ENCODE data around the gene MESP1. TPM values are rescaled to one million over a fixed set of nuclear protein-coding genes. Genes with fewer than 3 reads are reported as not detected.
A peak's percentile ranks its signal among the peaks of the same experiment; 100 is the strongest.

The MESP1 gene
- total RNA-seq, 4 donors from 2014 or later, result 3.5 to 10.5 (median 6.2) TPM

- no peak for DNase-seq (ENCODE audit: low spot score in 2 of 2)
- Histone ChIP-seq H3K9me3 (no peaks in the 10 kb centered on the region), H3K27me3 (no peaks in the 10 kb centered on the region), H3K4me1 (no peaks in the 10 kb centered on the region), H3K27ac (no peak overlapping the region), H3K4me3 (no peak overlapping the region), H3K36me3 (no peaks in the 10 kb centered on the region)
- WGBS, 2 donors, result 55 to 66% methylated on average over 4 of the region's 4 CpGs
- TF ChIP-seq EP300 (IDR thresholded peaks at IDR 0.05), result no peak
- no peak for TF ChIP-seq CTCF (IDR thresholded peaks at IDR 0.05)
- no peak for TF ChIP-seq POLR2A (IDR thresholded peaks at IDR 0.05)
Measured at GRCh38 chr15:89735773-89736172, 15.3 kb downstream of the MESP1 start.

GRCh38 chr15:89732451-89733172, 18.4 kb downstream of the MESP1 start:
- Histone ChIP-seq H3K36me3 (no peaks in the 10 kb centered on the region), H3K4me1 (peaks cover 0 to 6% (median 0%) of the 10 kb centered on the region in 4 donors), H3K9me3 (no peaks in the 10 kb centered on the region), H3K4me3 (no peak overlapping the region), H3K27me3 (no peaks in the 10 kb centered on the region), H3K27ac (no peak overlapping the region)
- WGBS, 2 donors, result 39 to 43% methylated on average over 8 of the region's 8 CpGs
- TF ChIP-seq POLR2A (IDR thresholded peaks at IDR 0.05), result no peak
- no peak for TF ChIP-seq CTCF (IDR thresholded peaks at IDR 0.05)
- no peak for TF ChIP-seq EP300 (IDR thresholded peaks at IDR 0.05)
- DNase-seq (ENCODE audit: low spot score in 2 of 2), result no peak

- no peaks in the 10 kb centered on the region for H3K9me3 ChIP-seq
- TF ChIP-seq EP300 (IDR thresholded peaks at IDR 0.05) (no peak), POLR2A (IDR thresholded peaks at IDR 0.05) (no peak), CTCF (IDR thresholded peaks at IDR 0.05) (no peak)
- WGBS, 2 donors, result 79 to 100% methylated on average over 1 to 5 of the region's 5 CpGs
Measured at GRCh38 chr15:89731275-89731674, 19.8 kb downstream of the MESP1 start.

GRCh38 chr15:89728254-89728653, 22.8 kb downstream of the MESP1 start:
- Histone ChIP-seq H3K4me1 (peaks cover 0 to 6% (median 0%) of the 10 kb centered on the region in 4 donors), H3K9me3 (peaks cover 0 to 10% (median 0%) of the 10 kb centered on the region in 4 donors), H3K4me3 (no peak overlapping the region), H3K27me3 (no peaks in the 10 kb centered on the region), H3K27ac (peak overlapping the region in 2 of 4 donors; percentile 38 to 55), H3K36me3 (no peaks in the 10 kb centered on the region)
- WGBS, 2 donors, result 33 to 37% methylated on average over 2 of the region's 2 CpGs
- no peak for DNase-seq (ENCODE audit: low spot score in 2 of 2)
- no peak for TF ChIP-seq CTCF (IDR thresholded peaks at IDR 0.05)
- TF ChIP-seq EP300 (IDR thresholded peaks at IDR 0.05), result peak; percentile 27 to 66

More at GRCh38 chr15:89731275-89731674, 19.8 kb downstream of the MESP1 start:
- H3K4me1 ChIP-seq, result peaks cover 0 to 6% (median 0%) of the 10 kb centered on the region in 4 donors
- no peaks in the 10 kb centered on the region for H3K27me3 ChIP-seq
- H3K4me3 ChIP-seq, result no peak overlapping the region
- no peaks in the 10 kb centered on the region for H3K36me3 ChIP-seq
- no peak overlapping the region for H3K27ac ChIP-seq
- no peak for DNase-seq (ENCODE audit: low spot score in 2 of 2)

GRCh38 chr15:89725064-89725463, 26.0 kb downstream of the MESP1 start:
- peaks cover 0 to 10% (median 0%) of the 10 kb centered on the region in 4 donors for H3K9me3 ChIP-seq
- no peak overlapping the region for H3K27ac ChIP-seq
- no peak for TF ChIP-seq CTCF (IDR thresholded peaks at IDR 0.05)
- no peak for TF ChIP-seq POLR2A (IDR thresholded peaks at IDR 0.05)
- no peak for TF ChIP-seq EP300 (IDR thresholded peaks at IDR 0.05)
- H3K36me3 ChIP-seq, result no peaks in the 10 kb centered on the region
- no peak overlapping the region for H3K4me3 ChIP-seq
- H3K4me1 ChIP-seq, result peaks cover 0 to 6% (median 0%) of the 10 kb centered on the region in 4 donors
- WGBS, 2 donors, result 83 to 88% methylated on average over 1 of the region's 1 CpG
- DNase-seq (ENCODE audit: low spot score in 2 of 2), result no peak
- no peaks in the 10 kb centered on the region for H3K27me3 ChIP-seq
